Smooth muscle cell of trachea (primary cell): ENCODE data around the gene SLC6A9. TPM values are rescaled to one million over a fixed set of nuclear protein-coding genes. Genes with fewer than 3 reads are reported as not detected.

Source experiments
- total RNA-seq: library from RNA; depleted of rRNA; stranded (reverse); fragments of >200 nt; gene quantifications from 2 replicates; pipeline ENCODE4 v1.2.1, GENCODE V29; 2014

SLC6A9 gene
- 1.6 and 7.4 TPM in 2 replicates for total RNA-seq

GRCh38 chr1:44031252-44032169, at the start of gene SLC6A9:
Gene SLC6A9 (minus strand): TSS chr1:44031462. CDS start chr1:44024277, 7,185 bp downstream.

DNA sequence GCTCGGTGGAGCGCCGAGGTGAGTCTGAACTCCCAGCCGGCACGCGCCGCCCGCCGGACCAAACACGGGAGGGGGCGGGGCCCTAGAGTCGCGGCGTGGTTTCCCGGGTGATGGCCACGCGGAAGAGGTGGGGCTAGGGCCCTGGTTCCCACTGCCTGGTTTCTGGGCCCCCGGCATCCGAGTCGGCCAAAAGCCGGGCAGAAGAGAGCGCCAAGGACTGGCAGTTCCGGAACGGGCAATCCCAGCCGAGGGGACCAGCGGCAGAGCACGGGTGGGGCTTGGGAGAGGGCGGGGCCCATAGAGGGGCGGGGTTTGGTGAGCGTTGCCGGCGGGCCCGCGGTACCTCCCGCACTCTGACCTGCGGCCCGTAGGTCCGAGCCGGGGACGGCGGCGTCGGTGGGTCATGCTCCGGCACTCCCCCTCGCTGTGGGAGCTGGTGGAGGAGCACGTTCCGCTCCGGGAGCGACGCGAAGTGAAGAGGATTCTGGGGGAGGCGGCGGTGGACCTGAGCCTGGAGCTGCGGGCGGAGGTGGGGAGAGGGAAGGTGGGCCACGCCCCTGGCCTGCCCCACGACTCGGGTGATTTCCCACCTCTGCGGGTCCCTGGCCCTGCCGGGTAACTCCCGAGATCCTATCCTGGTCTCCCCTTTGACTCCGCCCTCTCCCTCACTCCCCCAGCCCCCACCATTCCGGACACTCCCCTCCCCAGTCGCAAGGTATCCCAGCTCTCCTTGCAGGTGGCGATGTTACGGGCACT, 39.6 kb downstream of the SLC6A9 start, which contains the start of gene CCDC24:
Gene CCDC24 (plus strand): TSS at position 124 of the 756 bp plus-strand sequence. CDS start 280 bp downstream, at position 404.

GRCh38 chr1:43978551-43979260, 52.6 kb downstream of the SLC6A9 start, which contains the start of gene B4GALT2:
Gene B4GALT2 (plus strand): TSS chr1:43979210. CDS start chr1:43981161, 1,951 bp downstream.

GRCh38 chr1:43974443-43975248, 56.6 kb downstream of the SLC6A9 start, which contains the start of gene ATP6V0B:
Gene ATP6V0B (plus strand): TSS chr1:43974960. CDS start chr1:43975041, 81 bp downstream.

DNA sequence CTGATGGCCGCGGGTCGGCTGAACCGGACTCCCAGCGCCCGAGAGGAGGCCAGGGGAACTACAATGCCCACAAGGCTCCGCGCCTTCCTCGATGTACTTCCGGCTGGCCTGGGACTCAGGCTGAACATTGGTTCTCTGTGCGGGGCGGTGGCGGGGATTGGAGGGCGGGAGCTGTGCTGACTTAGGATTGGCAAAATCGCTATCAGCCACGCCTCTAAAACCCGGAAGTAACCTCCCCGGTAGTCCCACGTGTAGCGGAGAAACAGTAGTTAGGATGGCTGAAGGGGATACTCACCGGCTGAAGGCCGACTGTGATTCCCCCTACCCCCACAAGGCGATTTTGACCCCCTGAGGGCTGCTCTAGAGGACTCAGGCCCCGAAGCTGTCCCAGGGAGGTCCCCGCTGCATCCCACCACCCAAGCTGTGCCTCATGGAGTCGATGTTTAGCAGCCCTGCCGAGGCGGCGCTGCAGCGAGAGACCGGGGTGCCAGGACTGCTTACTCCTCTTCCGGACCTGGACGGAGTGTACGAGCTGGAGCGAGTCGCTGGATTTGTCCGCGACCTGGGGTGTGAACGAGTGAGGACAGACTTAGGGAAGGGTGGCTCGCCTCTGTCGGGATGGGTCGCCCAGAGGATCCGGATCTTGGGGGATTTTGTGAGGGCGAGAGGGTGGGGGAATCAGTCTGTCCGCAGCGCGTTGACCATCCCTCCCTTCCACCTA, 61.4 kb downstream of the SLC6A9 start, which contains the start of gene DPH2:
Gene DPH2 (plus strand): TSS at position 265 of the 721 bp plus-strand sequence. CDS start 166 bp downstream, at position 431.

Other genes starting within 250 kb of the SLC6A9 start
- under 0.01 and 0.29 TPM in 2 replicates for gene ARTN, start 97.7 kb downstream of the SLC6A9 start, total RNA-seq
- gene IPO13, start 84.5 kb downstream of the SLC6A9 start, total RNA-seq: 18.3 and 30.1 TPM in 2 replicates
- gene DPH2, start 61.5 kb downstream of the SLC6A9 start, total RNA-seq: 8.3 and 12.4 TPM in 2 replicates
- gene ATP6V0B, start 56.5 kb downstream of the SLC6A9 start, total RNA-seq: 55.9 and 56.7 TPM in 2 replicates
- 51.5 and 125 TPM in 2 replicates for gene B4GALT2, start 52.3 kb downstream of the SLC6A9 start, total RNA-seq
- 3.6 and 3.8 TPM in 2 replicates for gene CCDC24, start 39.9 kb downstream of the SLC6A9 start, total RNA-seq
- gene KLF17, start 87.4 kb upstream of the SLC6A9 start, total RNA-seq: under 0.01 and 0.17 TPM in 2 replicates
- gene KLF18, start 110.2 kb upstream of the SLC6A9 start, total RNA-seq: not detected in 2 replicates
- gene DMAP1, start 182.0 kb upstream of the SLC6A9 start, total RNA-seq: 24.6 and 27.9 TPM in 2 replicates